Gastrocnemius medialis (tissue), 4 donors: ENCODE results near the gene DGKG.

ENCODE experiments used
- POLR2A ChIP-seq, 2 donors: fragments of 450-650 bp; IDR thresholded peaks; one replicate each; pipeline ENCODE4 v1.6.1; 2017; ENCODE audit warnings: antibody characterized with exemption in 2 of 2, mild to moderate bottlenecking in 2 of 2, moderate library complexity in 2 of 2
- TF ChIP-seq, protein P1 (sequence below), 5 experiments: fragments of 450-650 bp in 3 of 5; fragments of 200-600 bp in 2 of 5; sonication (generic) in 2 of 5; IDR thresholded peaks in 4 of 5; conservative IDR thresholded peaks in 1 of 5; 1 replicate in 4 of 5; 2 replicates in 1 of 5; pipeline ENCODE4 v1.5.1; 2016 to 2019; ENCODE audit warnings: antibody characterized with exemption in 5 of 5, mild to moderate bottlenecking in 3 of 5, moderate library complexity in 3 of 5

- no peak for TF ChIP-seq POLR2A (IDR thresholded peaks at IDR 0.05)
- TF ChIP-seq, protein P1, sequence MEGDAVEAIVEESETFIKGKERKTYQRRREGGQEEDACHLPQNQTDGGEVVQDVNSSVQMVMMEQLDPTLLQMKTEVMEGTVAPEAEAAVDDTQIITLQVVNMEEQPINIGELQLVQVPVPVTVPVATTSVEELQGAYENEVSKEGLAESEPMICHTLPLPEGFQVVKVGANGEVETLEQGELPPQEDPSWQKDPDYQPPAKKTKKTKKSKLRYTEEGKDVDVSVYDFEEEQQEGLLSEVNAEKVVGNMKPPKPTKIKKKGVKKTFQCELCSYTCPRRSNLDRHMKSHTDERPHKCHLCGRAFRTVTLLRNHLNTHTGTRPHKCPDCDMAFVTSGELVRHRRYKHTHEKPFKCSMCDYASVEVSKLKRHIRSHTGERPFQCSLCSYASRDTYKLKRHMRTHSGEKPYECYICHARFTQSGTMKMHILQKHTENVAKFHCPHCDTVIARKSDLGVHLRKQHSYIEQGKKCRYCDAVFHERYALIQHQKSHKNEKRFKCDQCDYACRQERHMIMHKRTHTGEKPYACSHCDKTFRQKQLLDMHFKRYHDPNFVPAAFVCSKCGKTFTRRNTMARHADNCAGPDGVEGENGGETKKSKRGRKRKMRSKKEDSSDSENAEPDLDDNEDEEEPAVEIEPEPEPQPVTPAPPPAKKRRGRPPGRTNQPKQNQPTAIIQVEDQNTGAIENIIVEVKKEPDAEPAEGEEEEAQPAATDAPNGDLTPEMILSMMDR (IDR thresholded peaks at IDR 0.05 in 4 of 5, conservative IDR thresholded peaks at IDR 0.05 in 1 of 5): no peak
Observed at GRCh38 chr3:186143250-186143649, 218.8 kb downstream of the DGKG start.
